Mesenchymal stem cell (in vitro differentiated cells and primary cell): ENCODE measurements around the gene CENPT.
"Not testable (repeated sequence)": the region's sequence is repeated elsewhere in the genome, so short reads cannot be mapped to it uniquely, and the experiment has no call there.

ENCODE experiments used
- DNase-seq: peaks from one replicate; pipeline ENCODE4 v3.0.0-alpha.2; 2013
- H2AFZ ChIP-seq: one replicate; pipeline ENCODE4 v1.6.1; 2013; ENCODE audit warnings: low read depth, mild to moderate bottlenecking, control low read depth, inconsistent platforms, low read length, moderate library complexity
- H2AK5ac ChIP-seq: 2 replicates; pipeline ENCODE4 v1.6.1; 2013; ENCODE audit warnings: low read length, moderate library complexity, mild to moderate bottlenecking, inconsistent platforms; ENCODE audit not compliant: severe bottlenecking
- H2BK120ac ChIP-seq: one replicate; pipeline ENCODE4 v1.6.1; 2013; ENCODE audit warnings: low read depth, mild to moderate bottlenecking, inconsistent platforms, low read length, moderate library complexity
- H2BK12ac ChIP-seq, 2 experiments: one replicate each; pipeline ENCODE4 v1.6.1; 2013; ENCODE audit warnings: inconsistent platforms in 2 of 2, low read length in 2 of 2, mild to moderate bottlenecking in 2 of 2, moderate library complexity in 2 of 2, control low read depth in 1 of 2
- H2BK15ac ChIP-seq: one replicate; pipeline ENCODE4 v1.6.1; 2013; ENCODE audit warnings: mild to moderate bottlenecking, low read depth, inconsistent platforms; ENCODE audit not compliant: poor library complexity, severe bottlenecking
- H2BK5ac ChIP-seq: 2 replicates; pipeline ENCODE4 v1.6.1; 2013; ENCODE audit warnings: low read depth, mild to moderate bottlenecking, low read length, control low read depth, inconsistent platforms; ENCODE audit not compliant: poor library complexity, severe bottlenecking
- H3K14ac ChIP-seq, 2 experiments: one replicate each; pipeline ENCODE4 v1.6.1; 2013; ENCODE audit warnings: inconsistent platforms in 2 of 2, low read length in 2 of 2, control low read depth in 1 of 2, mild to moderate bottlenecking in 1 of 2, moderate library complexity in 1 of 2
- H3K18ac ChIP-seq, 2 experiments: one replicate each; pipeline ENCODE4 v1.6.1; 2013; ENCODE audit warnings: inconsistent platforms in 2 of 2, low read length in 2 of 2, control low read depth in 1 of 2, low read depth in 1 of 2, mild to moderate bottlenecking in 1 of 2
- H3K23ac ChIP-seq, 2 experiments: one replicate each; pipeline ENCODE4 v1.6.1; 2013; ENCODE audit warnings: inconsistent platforms in 2 of 2, low read length in 2 of 2, mild to moderate bottlenecking in 2 of 2, moderate library complexity in 2 of 2, control low read depth in 1 of 2
- H3K27ac ChIP-seq: 2 replicates; pipeline ENCODE4 v1.5.1; 2013; ENCODE audit warnings: mild to moderate bottlenecking, moderate library complexity, low read length, control low read depth, inconsistent platforms; ENCODE audit not compliant: poor library complexity, severe bottlenecking
- H3K27me3 ChIP-seq, 2 experiments: 2 replicates each; pipeline versions ENCODE4 v1.6.1 to v1.7.0; 2013; ENCODE audit warnings: low read length in 2 of 2, mild to moderate bottlenecking in 2 of 2, moderate library complexity in 2 of 2, control low read depth in 1 of 2, inconsistent platforms in 1 of 2; ENCODE audit not compliant: control insufficient read depth in 1 of 2, insufficient read depth in 1 of 2
- H3K36me3 ChIP-seq, 2 experiments: 2 replicates each; pipeline versions ENCODE4 v1.6.1 to v1.7.0; 2013; ENCODE audit warnings: low read length in 2 of 2, control low read depth in 1 of 2, inconsistent platforms in 1 of 2, low read depth in 1 of 2, mild to moderate bottlenecking in 1 of 2; ENCODE audit not compliant: insufficient read depth in 2 of 2, control insufficient read depth in 1 of 2
- H3K4ac ChIP-seq, 2 experiments: one replicate each; pipeline ENCODE4 v1.6.1; 2013; ENCODE audit warnings: inconsistent platforms in 2 of 2, low read length in 2 of 2, mild to moderate bottlenecking in 2 of 2, moderate library complexity in 2 of 2, control low read depth in 1 of 2, low read depth in 1 of 2
- H3K4me1 ChIP-seq: 2 replicates; pipeline ENCODE4 v1.6.1; 2013; ENCODE audit warnings: low read depth, low read length, control low read depth; ENCODE audit not compliant: control insufficient read depth, insufficient read depth
- H3K4me2 ChIP-seq: 2 replicates; pipeline ENCODE4 v1.6.1; 2013; ENCODE audit warnings: low read length, mild to moderate bottlenecking, inconsistent platforms; ENCODE audit not compliant: poor library complexity, severe bottlenecking
- H3K4me3 ChIP-seq, 2 experiments: 2 replicates each; pipeline versions ENCODE4 v1.5.1 to v1.7.0; 2013; ENCODE audit warnings: low read length in 2 of 2, mild to moderate bottlenecking in 2 of 2, control low read depth in 1 of 2, low read depth in 1 of 2; ENCODE audit not compliant: insufficient read depth in 1 of 2
- H3K79me1 ChIP-seq: replicated peaks from 2 replicates; pipeline ENCODE4 v1.6.1; 2013; ENCODE audit warnings: mild to moderate bottlenecking, control low read depth, low read length, inconsistent platforms; ENCODE audit not compliant: poor library complexity, severe bottlenecking
- H3K9ac ChIP-seq: 2 replicates; pipeline ENCODE4 v1.7.0; 2013; ENCODE audit warnings: mild to moderate bottlenecking, low read length, moderate library complexity
- H3K9me3 ChIP-seq: 2 replicates; pipeline ENCODE4 v1.7.0; 2013; ENCODE audit warnings: mild to moderate bottlenecking, low read length; ENCODE audit not compliant: control insufficient read depth
- H4K8ac ChIP-seq: one replicate; pipeline ENCODE4 v1.6.1; 2013; ENCODE audit warnings: inconsistent platforms, mild to moderate bottlenecking, low read length, moderate library complexity
- H4K91ac ChIP-seq: one replicate; pipeline ENCODE4 v1.6.1; 2013; ENCODE audit warnings: mild to moderate bottlenecking, low read length, inconsistent platforms
- WGBS: methylation state at CpG from one replicate; pipeline ENCODE4 v1.1.7; 2013; ENCODE audit warnings: mixed read lengths; 5-methylcytosine and 5-hydroxymethylcytosine counted together

Gene CENPT

GRCh38 chr16:67841198-67841815 is 6.2 kb downstream of the CENPT start:
- Histone ChIP-seq H2AK5ac (no peak overlapping the region), H3K9ac (peak overlapping the region; percentile 98), H3K4me1 (peaks cover 19% of the 10 kb centered on the region), H3K18ac (peak overlapping the region in 1 of 2 experiments; percentile 55), H3K9me3 (no peaks in the 10 kb centered on the region), H2BK12ac (peak overlapping the region in 1 of 2 experiments; percentile 29), H3K36me3 (peaks cover 4 to 9% of the 10 kb centered on the region in 2 experiments), H3K4me3 (peak overlapping the region in 1 of 2 experiments; percentile 92), H3K4me2 (peak overlapping the region; percentile 54), H2BK120ac (no peak overlapping the region), H2BK15ac (peak overlapping the region; percentile 30), H4K91ac (no peak overlapping the region), H3K4ac (no peak overlapping the region), H3K27ac (peak overlapping the region; percentile 24), H2AFZ (peak overlapping the region; percentile 91), H3K23ac (no peak overlapping the region), H2BK5ac (no peak overlapping the region), H3K27me3 (no peaks in the 10 kb centered on the region), H4K8ac (peak overlapping the region; percentile 92), H3K14ac (no peak overlapping the region), H3K79me1 (peaks cover 5% of the 10 kb centered on the region)
- no peak for DNase-seq
- WGBS: 71% methylated on average over 17 of the region's 17 CpGs

GRCh38 chr16:67837811-67838210 is 9.7 kb downstream of the CENPT start:
- Histone ChIP-seq H3K14ac (no peak overlapping the region), H3K4me1 (peaks cover 8% of the 10 kb centered on the region), H2BK15ac (no peak overlapping the region), H3K4ac (no peak overlapping the region), H3K4me3 (no peak overlapping the region), H3K27me3 (no peaks in the 10 kb centered on the region), H3K23ac (no peak overlapping the region), H2BK120ac (no peak overlapping the region), H3K4me2 (no peak overlapping the region), H3K9ac (no peak overlapping the region), H2AK5ac (no peak overlapping the region), H3K18ac (no peak overlapping the region), H3K27ac (no peak overlapping the region), H3K79me1 (peaks cover 6% of the 10 kb centered on the region), H2BK12ac (no peak overlapping the region), H2AFZ (no peak overlapping the region), H3K9me3 (no peaks in the 10 kb centered on the region), H4K8ac (no peak overlapping the region), H2BK5ac (no peak overlapping the region), H4K91ac (no peak overlapping the region), H3K36me3 (no peaks in the 10 kb centered on the region)
- 86% methylated on average over 2 of the region's 2 CpGs for WGBS
- no peak for DNase-seq

GRCh38 chr16:67837190-67837589 is 10.3 kb downstream of the CENPT start:
- H2AFZ ChIP-seq, H3K27ac ChIP-seq, H3K4ac ChIP-seq, H2BK12ac ChIP-seq, H3K36me3 ChIP-seq, H2BK15ac ChIP-seq, H3K18ac ChIP-seq, H3K23ac ChIP-seq, H3K4me3 ChIP-seq, H4K91ac ChIP-seq, H3K9ac ChIP-seq, H4K8ac ChIP-seq, H3K14ac ChIP-seq, H3K4me2 ChIP-seq, H2BK5ac ChIP-seq, H3K27me3 ChIP-seq, H3K9me3 ChIP-seq, H2BK120ac ChIP-seq, H2AK5ac ChIP-seq, H3K4me1 ChIP-seq, DNase-seq: not testable (repeated sequence)
- H3K79me1 ChIP-seq: peaks cover 11% of the 10 kb centered on the region
- 92% methylated on average over 10 of the region's 10 CpGs for WGBS

GRCh38 chr16:67834242-67834614 is 13.3 kb downstream of the CENPT start:
- H4K91ac ChIP-seq: no peak overlapping the region
- no peak overlapping the region for H2AK5ac ChIP-seq
- H3K9ac ChIP-seq: peak overlapping the region; percentile 95
- H3K18ac ChIP-seq: no peak overlapping the region
- H3K4me2 ChIP-seq: peak overlapping the region; percentile 33
- peaks cover 22% of the 10 kb centered on the region for H3K79me1 ChIP-seq
- H2BK5ac ChIP-seq: no peak overlapping the region
- no peak overlapping the region for H3K27ac ChIP-seq
- DNase-seq: no peak
- no peak overlapping the region for H2BK15ac ChIP-seq
- WGBS: 88% methylated on average over 9 of the region's 10 CpGs
- H4K8ac ChIP-seq: peak overlapping the region; percentile 27
- H2BK120ac ChIP-seq: no peak overlapping the region
- H3K4me3 ChIP-seq: peak overlapping the region in 1 of 2 experiments; percentile 95
- no peaks in the 10 kb centered on the region for H3K9me3 ChIP-seq
- H2BK12ac ChIP-seq: no peak overlapping the region
- peak overlapping the region; percentile 0 for H2AFZ ChIP-seq
- no peak overlapping the region for H3K4ac ChIP-seq
- H3K23ac ChIP-seq: no peak overlapping the region
- H3K4me1 ChIP-seq: peaks cover 10% of the 10 kb centered on the region
- H3K36me3 ChIP-seq: peaks cover 32 to 34% of the 10 kb centered on the region in 2 experiments
- H3K27me3 ChIP-seq: no peaks in the 10 kb centered on the region
- no peak overlapping the region for H3K14ac ChIP-seq
